Renal cortex interstitium (tissue), 15 donors: ENCODE data around the gene MYO5B. TPM values are rescaled to one million over a fixed set of nuclear protein-coding genes. Genes with fewer than 3 reads are reported as not detected.
"Not testable (repeated sequence)": the region's sequence is repeated elsewhere in the genome, so short reads cannot be mapped to it uniquely, and the experiment has no call there.

Experiments used
- DNase-seq, 11 donors: peaks; one replicate each; pipeline ENCODE4 v3.0.0-alpha.2; 2013; ENCODE audit warnings: low read depth in 9 of 11, low spot score in 4 of 11; ENCODE audit errors: extremely low read depth in 1 of 11
- long read RNA-seq, 16 experiments: transcript quantifications; one replicate each; lab custom pipeline, GENCODE V29; 2026
- polyA plus RNA-seq, 3 donors: library from polyadenylated mRNA; unstranded; fragments of 120-200 nt; gene quantifications; one replicate each; pipeline ENCODE4 v1.2.1, GENCODE V29; 2013; ENCODE audit not compliant: insufficient read length in 3 of 3

Gene MYO5B
- polyA plus RNA-seq = 10 to 100 TPM; 25.7 to 31.3 (median 27.1) TPM
- long read RNA-seq, donor 1, partial matches to known transcripts = 0 of 2 reads
- long read RNA-seq, donor 1, other reads (novel, unspliced or antisense) = 0 of 2 reads
- long read RNA-seq, donor 2 = 0 reads
- long read RNA-seq, donor 3, partial matches to known transcripts = 0 of 1 reads
- long read RNA-seq, donor 3, other reads (novel, unspliced or antisense) = 0 of 1 reads
- long read RNA-seq, donor 4 = 0 reads
- long read RNA-seq, donor 5 = 0 reads
- long read RNA-seq, donor 6 = 0 reads
- long read RNA-seq, donor 7, partial matches to known transcripts = 0 of 2 reads
- long read RNA-seq, donor 7, other reads (novel, unspliced or antisense) = 0 of 2 reads
- long read RNA-seq, donor 8 = 0 reads
- long read RNA-seq, donor 9, partial matches to known transcripts = 0 of 1 reads
- long read RNA-seq, donor 9, other reads (novel, unspliced or antisense) = 0 of 1 reads
- long read RNA-seq, donor 10 = 0 reads
- long read RNA-seq, donor 11 = 0 reads
- long read RNA-seq, donor 12 = 0 reads
- long read RNA-seq, donor 13 = 0 reads
- long read RNA-seq, donor 14, partial matches to known transcripts = 0 of 1 reads
- long read RNA-seq, donor 14, other reads (novel, unspliced or antisense) = 0 of 1 reads
- long read RNA-seq, donor 15 = 0 reads
- long read RNA-seq, donor 16 = 0 reads

DNA sequence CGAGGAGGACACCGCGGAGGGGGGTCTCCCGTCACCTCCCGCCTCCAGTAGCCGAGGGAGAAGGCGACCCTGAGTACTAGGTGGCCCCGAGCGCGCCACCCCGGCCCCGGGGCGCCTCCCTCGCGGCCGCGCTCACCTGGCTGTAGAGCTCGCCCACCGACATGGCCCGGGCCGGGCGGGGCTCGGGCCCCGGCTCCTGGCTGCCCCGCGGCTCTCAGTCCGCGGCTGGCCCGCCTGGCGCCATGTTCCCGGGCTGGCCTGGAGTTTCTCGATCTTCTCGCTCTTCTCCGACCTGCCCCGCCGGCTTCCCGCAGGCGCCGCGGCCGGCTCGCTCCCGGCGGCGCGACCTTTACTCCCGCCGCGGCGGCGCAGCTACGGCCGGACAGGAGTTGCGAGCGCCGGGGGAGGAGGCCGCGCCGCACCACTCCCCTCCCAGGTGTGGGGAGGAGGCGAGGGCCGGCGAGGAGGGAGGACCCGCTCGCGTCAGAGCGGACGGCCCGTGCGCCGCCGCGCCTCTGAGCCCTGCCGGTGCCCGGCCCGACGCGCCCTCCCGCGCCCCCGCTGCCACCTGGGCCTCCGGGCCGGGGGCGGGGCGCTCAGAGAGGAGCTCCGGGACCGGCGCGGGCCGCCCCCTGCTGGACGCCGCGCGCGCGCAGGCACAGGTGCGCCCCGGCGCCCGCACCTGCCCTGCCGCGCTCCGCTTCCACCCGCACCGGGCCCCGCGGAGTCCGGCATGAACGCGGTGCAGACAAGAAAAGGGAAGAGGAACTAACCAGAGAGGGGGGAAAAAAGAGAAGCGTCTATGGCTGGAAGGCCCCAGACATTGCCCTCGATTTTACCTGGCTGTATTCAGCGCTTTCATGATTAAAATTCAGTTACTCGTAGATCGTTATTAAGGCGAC is at the start of gene MYO5B:
Gene MYO5B, minus strand, starts transcription at position 517 of the 902 bp plus-strand sequence. Its CDS starts 354 bp downstream, at position 163.
- peak in 7 of 11 donors; percentile 43 to 72 (median 58) for DNase-seq

DNA sequence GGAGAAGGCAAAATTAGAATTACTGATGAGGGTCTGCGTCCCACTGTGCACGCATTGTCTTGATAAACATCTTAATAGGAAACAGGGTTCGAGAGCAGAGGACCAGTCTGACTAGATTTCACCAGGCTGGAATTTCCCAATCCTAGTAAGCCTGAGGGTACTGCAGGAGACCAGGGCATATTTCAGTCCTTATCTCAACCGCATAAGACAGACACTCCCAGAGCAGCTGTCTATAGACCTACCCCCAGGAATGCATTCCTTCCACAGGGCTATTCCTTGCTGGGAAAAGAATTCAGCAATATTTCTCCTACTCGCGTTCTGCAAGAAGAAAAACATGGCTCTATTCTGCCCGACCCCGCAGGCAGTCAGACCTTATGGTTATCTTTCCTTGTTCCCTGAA is 46.8 kb upstream of the MYO5B start:
- DNase-seq = not testable (repeated sequence)

DNA sequence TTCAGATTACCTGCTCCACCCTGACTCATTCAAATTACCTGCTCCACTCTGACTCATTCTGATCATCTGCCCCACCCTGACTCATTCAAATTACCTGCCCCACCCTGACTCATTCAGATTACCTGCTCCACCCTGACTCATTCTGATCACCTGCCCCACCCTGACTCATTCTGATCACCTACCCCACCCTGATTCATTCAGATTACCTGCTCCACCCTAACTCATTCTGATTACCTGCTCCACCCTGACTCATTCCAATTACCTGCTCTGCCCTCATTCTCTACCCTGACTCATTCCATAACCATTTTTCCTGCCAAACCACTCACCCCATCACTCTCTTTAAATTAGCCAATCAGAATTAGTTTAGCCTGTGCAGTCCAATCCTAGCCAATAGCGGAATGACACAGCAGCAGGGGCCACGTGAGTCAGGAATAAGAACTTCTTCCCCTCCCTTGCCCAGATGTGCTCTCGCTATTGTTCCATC is 45.2 kb upstream of the MYO5B start:
- DNase-seq = no peak

DNA sequence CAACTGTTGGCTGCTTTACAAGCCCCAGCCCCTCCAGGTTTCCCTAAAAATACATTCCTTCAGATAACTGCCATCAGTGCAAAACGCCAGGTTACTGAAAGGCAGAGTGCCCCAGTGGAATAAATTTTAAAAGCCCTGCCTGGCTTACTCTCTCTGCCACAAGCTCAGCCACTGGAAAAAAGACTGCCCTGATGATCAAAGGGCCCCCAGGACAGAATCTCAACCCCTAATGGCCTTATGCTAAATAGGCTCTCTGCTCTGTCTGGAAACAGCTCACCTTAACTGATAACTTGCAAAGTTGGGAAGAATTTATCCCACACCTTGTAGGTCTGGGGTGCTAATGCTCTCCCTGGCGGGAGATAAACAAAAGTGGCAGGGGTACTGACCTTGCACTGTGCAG is 37.5 kb upstream of the MYO5B start:
- no peak for DNase-seq

DNA sequence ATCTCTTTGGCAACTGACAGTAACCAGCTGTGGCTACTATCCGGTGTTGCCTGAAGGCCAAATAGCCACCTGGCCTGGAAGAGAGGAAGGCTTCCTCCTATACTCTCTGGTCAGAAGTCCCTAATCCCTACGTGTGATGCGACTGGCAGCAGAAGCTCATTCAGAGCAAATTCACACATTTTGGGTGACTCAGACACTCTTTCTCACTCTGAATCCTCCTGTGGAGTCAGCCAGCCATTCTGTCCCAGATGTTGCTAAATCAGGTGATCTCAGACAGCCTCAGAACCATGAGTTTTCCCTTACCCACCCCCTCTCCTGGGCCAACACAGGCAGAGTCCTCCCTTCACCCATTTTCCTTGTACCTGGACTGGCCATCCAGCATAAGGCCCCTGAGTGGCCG is 36.7 kb upstream of the MYO5B start:
- no peak for DNase-seq

DNA sequence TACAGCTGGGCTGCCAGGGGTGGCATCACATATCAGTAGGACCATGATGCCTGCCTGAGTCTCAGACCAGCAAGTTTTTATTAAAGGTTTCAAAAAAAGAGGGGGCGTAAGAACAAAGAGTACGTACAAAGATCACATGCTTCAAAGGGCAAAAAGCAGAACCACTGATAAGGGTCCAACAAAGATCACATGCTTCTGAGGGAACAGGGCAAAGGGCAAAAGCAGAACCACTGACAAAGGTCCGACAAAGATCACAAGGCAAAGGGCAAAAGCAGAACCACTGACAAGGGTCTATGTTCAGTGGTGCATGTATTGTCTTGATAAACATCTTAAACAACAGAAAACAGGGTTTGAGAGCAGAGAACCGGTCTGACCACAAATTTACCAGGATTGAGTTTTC is 25.3 kb upstream of the MYO5B start:
- not testable (repeated sequence) for DNase-seq

DNA sequence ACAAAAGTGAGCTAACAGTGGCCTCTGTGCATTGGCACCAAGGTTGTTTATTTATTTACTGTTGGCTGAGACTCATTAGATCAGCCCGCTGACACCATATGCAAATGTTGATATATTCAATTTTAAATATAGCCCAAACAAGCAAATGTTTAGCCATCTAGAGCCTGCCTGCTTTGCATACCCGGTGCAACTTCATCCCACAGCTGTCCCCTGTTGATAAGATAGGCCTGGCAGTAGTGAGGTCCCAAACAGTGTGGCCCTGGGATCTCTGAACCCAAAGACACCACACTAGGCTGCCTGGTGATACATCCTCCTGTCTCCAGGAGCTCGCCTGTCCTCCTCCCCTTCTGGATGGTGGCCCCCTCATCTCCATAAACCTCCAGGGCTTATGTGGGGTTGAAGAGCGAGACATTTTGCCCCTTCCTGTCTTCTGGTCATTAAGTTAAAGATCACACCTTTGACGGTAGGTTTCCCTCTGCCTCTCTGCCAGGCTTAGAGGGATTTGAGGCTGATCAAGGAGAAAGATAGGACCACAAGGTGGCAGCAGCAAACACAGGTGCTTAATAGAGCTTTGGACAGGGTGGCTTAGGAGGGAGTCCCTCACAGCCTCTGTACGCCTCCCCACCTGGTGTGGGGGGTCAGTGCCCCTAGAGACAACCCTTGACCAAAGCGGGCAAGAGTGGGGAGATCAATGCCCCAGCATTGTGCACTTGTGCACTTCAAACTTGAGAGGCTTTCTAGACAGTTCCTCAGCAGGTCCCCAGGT is 23.7 kb upstream of the MYO5B start:
- no peak for DNase-seq

DNA sequence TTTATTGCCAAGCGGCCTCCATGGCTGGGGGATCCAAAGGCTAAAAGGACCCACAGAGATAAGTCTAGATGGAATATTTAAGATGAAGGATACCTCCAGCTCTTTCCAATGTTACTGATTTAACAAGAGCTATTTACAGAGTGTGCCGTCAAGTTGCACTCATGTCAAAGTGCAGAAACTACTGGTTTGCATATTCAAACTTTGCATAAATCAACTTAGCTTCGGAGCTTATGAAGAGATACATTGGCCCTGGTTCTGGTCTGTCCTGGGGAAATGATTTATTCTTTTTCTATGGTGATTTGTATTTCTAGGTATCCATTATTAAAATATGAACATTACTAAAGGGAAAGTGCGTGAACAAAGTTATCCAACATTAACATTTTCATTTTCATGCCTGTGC is 14.4 kb upstream of the MYO5B start:
- DNase-seq = no peak

DNA sequence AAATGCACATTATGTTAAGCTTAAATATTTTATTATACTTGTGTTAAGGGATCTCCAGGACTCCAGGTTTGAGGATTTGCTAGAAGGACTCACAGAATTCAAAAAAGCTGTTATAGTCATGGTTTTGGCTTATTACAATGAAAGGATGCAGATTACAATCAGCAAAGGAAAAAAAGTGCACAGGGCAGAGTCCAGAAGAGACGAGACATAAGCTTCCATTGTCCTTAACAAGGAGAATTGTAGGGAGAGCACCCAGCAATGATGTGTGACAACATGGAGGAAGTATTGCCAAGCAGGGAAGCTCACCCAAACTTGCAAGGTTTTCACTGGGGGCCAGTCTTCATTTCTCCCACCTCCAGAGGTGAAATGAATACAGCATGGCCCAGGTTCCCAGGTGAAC is 12.8 kb upstream of the MYO5B start:
- no peak for DNase-seq

DNA sequence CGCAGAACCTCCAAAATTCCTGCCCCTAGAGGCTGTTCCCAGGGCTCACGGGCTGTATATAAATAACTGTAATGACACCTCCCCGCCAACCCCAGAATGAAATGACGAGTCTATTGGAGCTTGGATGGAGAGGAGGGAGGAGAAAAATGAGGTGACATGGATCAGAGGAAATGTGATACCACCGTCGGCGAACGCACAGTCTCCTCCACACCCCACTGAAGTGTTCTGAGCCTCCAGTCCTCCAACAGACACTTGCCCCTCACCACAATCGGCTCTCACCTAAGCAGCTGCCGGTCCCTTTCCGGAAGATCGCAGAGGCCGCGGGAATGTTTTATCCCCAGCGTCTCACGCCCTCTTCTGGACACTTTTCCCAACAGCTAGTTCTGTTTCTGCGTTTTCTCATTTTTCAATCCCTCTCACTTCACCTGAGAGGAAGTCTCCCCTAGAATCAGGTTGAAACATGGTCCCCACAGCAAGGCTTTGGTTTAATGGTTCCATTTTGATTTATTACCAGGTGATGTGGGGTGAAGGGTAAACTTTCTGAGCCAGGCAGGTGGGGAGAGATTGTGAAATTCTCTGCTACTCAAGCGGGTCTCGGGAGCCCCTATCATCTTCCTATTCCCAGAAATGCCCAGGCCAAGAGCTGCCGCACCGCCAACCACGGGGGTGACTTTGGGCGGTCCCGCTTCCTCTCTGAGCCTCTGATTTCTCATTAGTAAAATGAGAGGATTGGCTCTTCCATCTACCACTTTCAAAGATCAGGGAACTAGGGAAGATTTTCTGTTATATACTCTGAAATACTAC is 9.1 kb upstream of the MYO5B start:
- peak in 8 of 11 donors; percentile 39 to 67 (median 54) for DNase-seq

DNA sequence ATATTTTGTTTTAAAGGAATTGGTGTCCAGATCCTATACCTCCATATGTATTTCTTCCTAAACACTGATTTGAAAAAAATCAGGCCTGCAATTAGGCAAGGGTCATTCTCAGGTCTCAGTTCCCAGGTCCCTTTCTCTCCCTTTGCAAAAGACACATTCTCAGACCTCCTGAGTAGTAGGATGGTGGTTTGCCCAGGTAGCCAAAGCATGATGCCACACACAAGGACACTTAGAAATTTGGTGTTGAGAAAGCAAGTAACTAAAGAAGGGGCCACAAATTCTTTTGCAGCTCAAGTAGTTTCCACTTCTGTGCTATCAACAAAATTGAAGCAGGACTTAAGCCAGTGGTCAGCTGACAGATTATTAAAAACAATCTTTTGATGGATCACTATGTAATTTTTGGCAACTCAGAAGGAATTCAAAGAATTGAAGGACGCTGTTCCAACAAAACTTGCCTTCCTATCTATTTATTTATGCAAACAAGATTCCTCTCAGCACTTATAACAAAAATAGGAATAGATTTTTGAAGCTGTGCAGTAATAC is 6.6 kb upstream of the MYO5B start:
- no peak for DNase-seq

DNA sequence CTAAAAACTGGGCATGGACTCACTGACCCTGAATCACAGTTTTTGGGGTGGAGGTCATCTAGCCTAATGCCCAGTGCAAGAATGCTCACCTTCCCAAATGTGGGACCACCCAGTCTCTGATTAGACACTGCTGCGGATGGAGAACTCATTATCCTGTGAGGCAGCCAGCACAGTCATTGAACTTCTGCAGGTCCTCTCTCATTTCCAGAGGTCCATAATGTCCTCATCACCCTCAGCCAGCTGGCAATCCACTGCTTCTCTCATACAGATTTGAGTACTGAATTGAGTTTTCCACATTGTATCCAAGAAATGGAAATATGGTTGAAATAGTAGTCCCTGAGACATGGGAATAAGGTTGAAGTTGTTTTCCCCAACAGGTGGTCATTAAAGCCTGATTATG is 5.0 kb upstream of the MYO5B start:
- DNase-seq = no peak

DNA sequence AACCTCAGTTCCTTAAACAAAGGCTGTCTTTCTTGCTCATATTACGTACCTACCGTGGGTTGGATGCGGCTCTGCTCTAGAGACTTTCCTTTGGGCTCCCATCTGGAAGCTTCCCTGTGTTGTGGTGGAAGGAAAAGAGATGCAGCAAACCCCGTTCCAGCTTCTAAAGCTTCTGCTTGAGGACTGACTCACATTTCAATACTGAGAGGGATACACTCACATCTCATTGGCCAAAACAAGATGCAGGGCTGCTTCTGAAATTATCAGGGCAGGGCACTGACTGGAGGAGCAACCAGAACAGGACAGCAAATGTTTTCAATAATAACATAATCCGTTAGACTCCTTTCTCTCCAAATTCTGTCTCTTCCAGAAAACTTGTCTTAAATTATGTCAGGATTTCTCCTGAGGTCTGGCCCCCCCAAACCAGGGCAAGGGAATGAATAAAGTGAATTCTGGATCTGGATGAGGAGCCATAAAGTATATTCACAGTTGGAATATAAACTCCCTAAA is 4.5 kb upstream of the MYO5B start:
- DNase-seq = no peak

DNA sequence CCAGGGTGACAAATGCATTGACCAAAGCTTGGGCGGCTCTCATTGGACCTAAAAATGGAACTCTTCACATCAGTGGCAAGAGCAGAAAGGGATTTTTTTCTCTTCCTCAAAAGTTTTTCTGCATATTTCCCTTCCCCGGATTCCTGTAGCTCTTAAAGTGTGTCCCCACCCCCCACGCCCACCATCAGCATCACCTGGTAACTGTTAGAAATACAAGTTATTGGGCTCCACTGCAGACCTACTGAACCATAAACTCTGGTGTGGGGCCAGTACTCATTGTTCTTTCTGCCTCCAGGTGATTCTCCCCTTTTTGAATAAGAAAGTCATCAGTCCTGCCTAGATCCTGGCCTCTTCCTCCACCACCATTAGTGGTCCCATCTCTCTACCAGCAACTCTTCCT is 1.3 kb upstream of the MYO5B start:
- DNase-seq = no peak

DNA sequence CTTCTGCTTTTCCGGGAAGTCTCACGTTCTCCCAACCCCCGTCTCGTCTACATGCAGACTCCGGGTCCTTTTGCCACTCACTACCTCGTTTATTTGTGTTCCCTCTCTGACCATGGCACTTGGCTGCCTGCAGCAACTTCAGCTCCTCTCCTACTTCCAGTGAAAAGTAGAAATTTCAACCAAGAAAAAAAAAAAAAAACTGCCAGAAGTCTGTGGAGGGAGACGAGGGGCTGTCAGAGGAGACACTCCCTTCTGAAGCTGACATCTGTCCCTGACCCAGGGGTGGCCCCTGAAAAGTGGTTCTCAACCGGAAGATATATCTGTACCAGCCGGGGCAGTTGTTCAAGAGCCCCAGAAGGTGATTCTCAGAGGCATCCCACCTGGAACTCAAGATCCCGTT is 742 bp upstream of the MYO5B start:
- DNase-seq = no peak

DNA sequence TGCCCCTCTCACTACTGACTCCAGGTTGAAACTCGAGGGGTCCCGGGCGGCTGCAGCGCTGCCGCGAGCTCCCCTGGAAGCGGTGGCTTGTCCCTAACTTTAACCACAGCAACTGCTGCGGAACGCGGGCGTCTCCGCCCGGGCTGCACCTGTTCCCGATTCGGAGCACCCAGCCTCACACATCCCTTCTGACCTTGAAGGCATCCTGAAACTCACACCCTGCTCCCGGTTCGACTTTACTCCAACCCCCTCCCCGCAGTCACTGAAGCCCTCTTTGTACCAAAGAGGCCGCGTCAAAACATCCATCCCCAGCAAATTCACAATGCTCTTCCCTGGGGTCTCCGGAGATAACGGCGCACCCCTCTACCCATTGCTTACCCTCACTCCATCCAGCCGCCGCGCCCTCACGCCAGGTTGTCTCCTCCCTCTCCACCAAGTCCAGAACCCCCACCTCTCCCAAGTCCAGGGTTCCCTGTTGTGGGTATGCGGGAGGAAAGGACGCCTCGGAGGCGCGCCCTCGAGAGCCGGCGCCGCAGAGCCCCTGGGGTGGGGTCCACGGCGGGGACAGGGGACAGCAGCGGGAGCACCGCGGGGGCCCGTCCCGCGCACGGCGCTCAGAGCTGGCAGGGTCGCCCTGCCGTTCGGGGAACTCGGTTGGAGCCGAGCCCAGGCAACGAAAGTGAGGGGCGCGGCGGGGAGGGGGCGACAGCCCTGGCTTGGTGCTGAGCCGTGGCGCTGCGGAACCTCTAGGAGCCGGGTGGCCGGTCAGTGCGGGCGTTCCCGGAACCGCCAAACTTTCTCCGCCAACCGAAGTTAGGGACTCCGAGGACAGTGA is 934 bp downstream of the MYO5B start:
- DNase-seq = no peak
